GM12865 (cell line): ENCODE results near the gene TRNP1.

ENCODE experiments used
- DNase-seq: peaks from one replicate; pipeline ENCODE4 v3.0.0; 2010; ENCODE audit warnings: low read depth
- H3K4me3 ChIP-seq: 2 replicates; pipeline ENCODE4 v1.5.1; 2011; ENCODE audit warnings: mild to moderate bottlenecking, low read depth, low read length, control low read depth
- TF ChIP-seq, protein P1 (sequence below): IDR thresholded peaks from 2 replicates; pipeline ENCODE4 v1.5.1; 2011; ENCODE audit warnings: low read length, control low read depth, low read depth, inconsistent platforms; ENCODE audit not compliant: insufficient read depth; ENCODE audit errors: missing control alignments

TRNP1 gene

DNA sequence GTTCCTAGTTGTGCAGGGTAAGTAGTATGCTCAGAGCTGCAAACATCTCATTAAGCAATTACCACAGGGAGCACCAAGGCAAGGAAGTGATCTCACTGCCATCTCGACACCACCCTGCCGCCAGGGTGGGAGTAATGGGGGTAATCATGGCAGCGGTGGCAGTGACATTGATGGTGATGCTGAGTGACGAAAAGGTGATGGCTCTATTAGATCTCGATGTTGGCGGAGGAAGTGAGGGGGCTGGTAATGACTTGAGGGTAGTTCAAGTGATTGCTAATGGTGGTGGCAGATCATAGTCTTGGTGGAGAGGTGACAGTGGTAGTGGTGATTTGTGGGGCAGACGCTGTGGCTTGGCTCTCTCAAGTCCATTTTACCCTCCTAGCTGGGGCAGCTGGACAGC lies 44.5 kb downstream of the TRNP1 start:
- TF ChIP-seq, protein P1, sequence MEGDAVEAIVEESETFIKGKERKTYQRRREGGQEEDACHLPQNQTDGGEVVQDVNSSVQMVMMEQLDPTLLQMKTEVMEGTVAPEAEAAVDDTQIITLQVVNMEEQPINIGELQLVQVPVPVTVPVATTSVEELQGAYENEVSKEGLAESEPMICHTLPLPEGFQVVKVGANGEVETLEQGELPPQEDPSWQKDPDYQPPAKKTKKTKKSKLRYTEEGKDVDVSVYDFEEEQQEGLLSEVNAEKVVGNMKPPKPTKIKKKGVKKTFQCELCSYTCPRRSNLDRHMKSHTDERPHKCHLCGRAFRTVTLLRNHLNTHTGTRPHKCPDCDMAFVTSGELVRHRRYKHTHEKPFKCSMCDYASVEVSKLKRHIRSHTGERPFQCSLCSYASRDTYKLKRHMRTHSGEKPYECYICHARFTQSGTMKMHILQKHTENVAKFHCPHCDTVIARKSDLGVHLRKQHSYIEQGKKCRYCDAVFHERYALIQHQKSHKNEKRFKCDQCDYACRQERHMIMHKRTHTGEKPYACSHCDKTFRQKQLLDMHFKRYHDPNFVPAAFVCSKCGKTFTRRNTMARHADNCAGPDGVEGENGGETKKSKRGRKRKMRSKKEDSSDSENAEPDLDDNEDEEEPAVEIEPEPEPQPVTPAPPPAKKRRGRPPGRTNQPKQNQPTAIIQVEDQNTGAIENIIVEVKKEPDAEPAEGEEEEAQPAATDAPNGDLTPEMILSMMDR = no peak
- no peak for DNase-seq
- H3K4me3 ChIP-seq = no peak overlapping the region

GRCh38 chr1:27042670-27043069 lies 49.2 kb downstream of the TRNP1 start:
- TF ChIP-seq, protein P1 = no peak
- H3K4me3 ChIP-seq = no peak overlapping the region
- DNase-seq = no peak

- peak; percentile 83 for DNase-seq
- TF ChIP-seq, protein P1 = peak; percentile 99
- no peak overlapping the region for H3K4me3 ChIP-seq
Observed at GRCh38 chr1:27044613-27045151, 51.2 kb downstream of the TRNP1 start.

DNA sequence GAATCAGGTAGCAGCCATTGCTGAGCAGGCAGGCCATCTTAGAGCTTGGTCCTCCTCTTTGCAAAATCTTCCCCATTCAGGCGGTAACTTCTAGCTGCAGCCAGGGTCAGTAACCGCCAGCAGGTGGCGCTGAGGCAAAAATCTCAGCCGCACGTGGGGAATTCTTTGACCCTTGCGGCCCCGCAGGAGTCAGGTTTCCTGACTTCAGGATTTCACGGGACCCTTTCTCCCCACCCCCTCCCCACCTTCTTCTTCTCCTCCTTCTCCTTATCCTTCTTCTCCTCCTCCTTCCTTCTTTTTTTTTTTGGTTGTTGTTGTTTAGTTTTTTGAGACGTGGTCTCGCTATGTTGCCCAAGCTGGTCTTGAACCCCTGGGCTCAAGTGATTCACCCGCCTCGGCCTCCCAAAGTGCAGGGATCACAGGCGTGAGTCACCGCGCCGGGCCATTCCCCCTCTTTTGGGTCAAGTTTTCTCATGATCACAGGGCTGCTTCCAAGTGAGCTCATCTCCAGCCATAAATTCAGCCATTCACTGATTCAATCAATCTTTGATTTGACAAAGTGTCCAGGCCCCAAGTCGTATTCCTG lies 52.6 kb downstream of the TRNP1 start:
- peak; percentile 74 for DNase-seq
- TF ChIP-seq, protein P1 = peak; percentile 90
- H3K4me3 ChIP-seq = no peak overlapping the region

DNA sequence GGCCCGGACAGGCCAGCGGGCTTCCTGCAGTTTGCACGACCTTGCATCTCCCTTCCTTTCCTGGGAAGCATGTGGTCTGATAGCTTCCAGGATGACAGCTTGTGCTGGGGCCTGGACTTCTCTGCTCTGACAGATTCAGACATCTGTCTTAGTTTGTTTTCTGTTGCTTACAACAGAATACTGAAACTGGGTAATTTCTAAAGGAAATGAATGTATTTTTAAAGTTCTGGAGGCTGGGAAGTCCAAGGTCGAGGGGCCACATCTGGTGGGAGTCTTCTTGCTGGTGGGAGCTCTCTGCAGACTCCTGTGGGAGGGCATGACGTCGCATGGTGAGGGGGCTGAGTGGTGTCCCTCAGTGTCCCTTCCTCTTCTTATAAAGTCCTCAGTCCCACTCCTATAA lies 54.4 kb downstream of the TRNP1 start:
- no peak overlapping the region for H3K4me3 ChIP-seq
- TF ChIP-seq, protein P1 = no peak
- DNase-seq = no peak

DNA sequence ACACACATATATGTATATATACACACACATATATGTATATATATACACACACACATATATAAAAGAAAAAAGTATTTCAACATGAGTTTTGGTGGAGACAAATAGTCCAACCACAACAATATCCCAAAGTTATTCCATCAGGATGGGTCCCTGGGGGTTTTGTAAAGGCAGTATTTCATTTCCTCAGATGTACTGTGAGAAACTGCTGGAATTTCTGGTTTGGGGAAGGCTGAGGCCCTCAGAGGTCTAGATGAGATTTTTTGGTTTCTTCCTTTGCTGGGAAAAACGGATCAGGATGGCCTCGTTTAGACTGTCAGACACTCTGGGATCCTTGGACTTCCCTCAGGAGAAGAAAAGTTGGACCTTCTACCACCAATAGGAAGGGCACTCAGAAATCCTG lies 55.6 kb downstream of the TRNP1 start:
- no peak overlapping the region for H3K4me3 ChIP-seq
- TF ChIP-seq, protein P1 = no peak
- DNase-seq = no peak

- TF ChIP-seq, protein P1 = no peak
- no peak overlapping the region for H3K4me3 ChIP-seq
- peak; percentile 52 for DNase-seq
Observed at GRCh38 chr1:27049607-27050006, 56.1 kb downstream of the TRNP1 start.
